HCT116 (cell line): ENCODE data around the gene NSD2. TPM values are rescaled to one million over a fixed set of nuclear protein-coding genes. Genes with fewer than 3 reads are reported as not detected.

ENCODE experiments used
- ATAC-seq: fragments of 200-7000 bp; cut with Tn5 transposase; 2 replicates; pipeline ENCODE4 v1.9.1; 2020; ENCODE audit warnings: mild to moderate bottlenecking, moderate library complexity
- BruUV-seq: library from RNA; stranded (reverse); fragments of 400-500 nt; replicated peaks from 2 replicates; lab custom pipeline; 2021; lab: Mats Ljungman, UMichigan
- CTCF ChIA-PET: fragments of 300-600 bp; sonication (Branson Sonifier 250); formaldehyde crosslinking; loops from one replicate; lab custom pipeline; 2021; ENCODE audit warnings: antibody characterized with exemption; lab: Charles Lee
- POLR2A ChIA-PET: fragments of 300-600, 350-600 bp; sonication (Branson Sonifier 250); formaldehyde crosslinking; loops from one replicate; lab custom pipeline; 2021; ENCODE audit warnings: antibody characterized with exemption; lab: Charles Lee
- RAD21 ChIA-PET, 2 experiments: fragments of 300-600 bp; sonication (Branson Sonifier 250); formaldehyde crosslinking; loops; one replicate each; lab custom pipeline; 2023; ENCODE audit warnings: low total read pairs in 2 of 2; ENCODE audit not compliant: uncharacterized antibody in 2 of 2, unreplicated experiment in 2 of 2, low non-redundant PET in 1 of 2; lab: Charles Lee
- DNase-seq: peaks from one replicate; pipeline ENCODE4 v3.0.0-alpha.2; 2010; ENCODE audit warnings: low read depth, low spot score
- H2AFZ ChIP-seq: fragments of 200-600 bp; shearing (Covaris generic), sonication (generic); 2 replicates; pipeline ENCODE4 v1.6.1; 2017; ENCODE audit warnings: low read depth, mixed run types, mixed read lengths, antibody characterized with exemption, low read length; ENCODE audit not compliant: poor library complexity, severe bottlenecking
- H3K27ac ChIP-seq: 2 replicates; pipeline ENCODE4 v1.5.1; 2012; ENCODE audit warnings: low read depth, low read length
- H3K27me3 ChIP-seq: fragments of 200-600 bp; sonication (generic); 2 replicates; pipeline ENCODE4 v1.6.1; 2016; ENCODE audit warnings: mixed run types, low read length, mixed read lengths; ENCODE audit not compliant: insufficient read depth
- H3K36me3 ChIP-seq, 2 experiments: fragments of 200-500 bp in 1 of 2; fragments of 200-600 bp in 1 of 2; sonication (Bioruptor generic) in 1 of 2; sonication (generic) in 1 of 2; 2 replicates each; pipeline versions ENCODE4 v1.5.1 to v1.6.1; 2014 to 2016; ENCODE audit warnings: low read length in 2 of 2, inconsistent platforms in 1 of 2, mixed read lengths in 1 of 2, mixed run types in 1 of 2; ENCODE audit not compliant: insufficient read depth in 2 of 2, control insufficient read depth in 1 of 2
- H3K4me1 ChIP-seq, 2 experiments: fragments of 200-600 bp in 1 of 2; sonication (generic) in 1 of 2; 2 replicates each; pipeline versions ENCODE4 v1.5.1 to v1.6.1; 2012 to 2017; ENCODE audit warnings: low read length in 2 of 2, inconsistent platforms in 1 of 2, mild to moderate bottlenecking in 1 of 2, mixed read lengths in 1 of 2, mixed run types in 1 of 2, moderate library complexity in 1 of 2; ENCODE audit not compliant: insufficient read depth in 2 of 2, control insufficient read depth in 1 of 2
- H3K4me2 ChIP-seq: fragments of 200-600 bp; sonication (generic); 2 replicates; pipeline ENCODE4 v1.6.1; 2017; ENCODE audit warnings: mixed run types, low read length, mixed read lengths
- H3K4me3 ChIP-seq, 2 experiments: fragments of 200-600 bp in 1 of 2; sonication (generic) in 1 of 2; replicated peaks in 1 of 2; 2 replicates each; pipeline ENCODE4 v1.5.1; 2011 to 2016; ENCODE audit warnings: low read length in 2 of 2, control low read depth in 1 of 2, low read depth in 1 of 2, mild to moderate bottlenecking in 1 of 2, mixed read lengths in 1 of 2, mixed run types in 1 of 2
- H3K79me2 ChIP-seq: fragments of 200-600 bp; sonication (generic); 2 replicates; pipeline ENCODE4 v1.6.1; 2017; ENCODE audit warnings: mild to moderate bottlenecking, mixed run types, low read length, moderate library complexity, mixed read lengths; ENCODE audit not compliant: insufficient read depth
- H3K9ac ChIP-seq: fragments of 200-600 bp; sonication (generic); 2 replicates; pipeline ENCODE4 v1.6.1; 2016; ENCODE audit warnings: low read length, mixed read lengths
- H3K9me2 ChIP-seq: fragments of 200-600 bp; sonication (generic), shearing (Covaris generic); 2 replicates; pipeline ENCODE4 v1.6.1; 2017; ENCODE audit warnings: mixed run types, mild to moderate bottlenecking, moderate library complexity; ENCODE audit not compliant: insufficient read depth
- H3K9me3 ChIP-seq, 2 experiments: fragments of 200-500 bp in 1 of 2; fragments of 200-600 bp in 1 of 2; sonication (Bioruptor generic) in 1 of 2; sonication (generic) in 1 of 2; 2 replicates each; pipeline ENCODE4 v1.6.1; 2014 to 2017; ENCODE audit warnings: low read length in 2 of 2, mixed read lengths in 2 of 2, inconsistent platforms in 1 of 2, low read depth in 1 of 2, mild to moderate bottlenecking in 1 of 2, mixed run types in 1 of 2, moderate library complexity in 1 of 2; ENCODE audit not compliant: control insufficient read depth in 1 of 2, insufficient read depth in 1 of 2
- H4K20me1 ChIP-seq: fragments of 200-600 bp; sonication (generic), shearing (Covaris generic); 2 replicates; pipeline ENCODE4 v1.6.1; 2017; ENCODE audit warnings: mixed run types, mild to moderate bottlenecking, moderate library complexity; ENCODE audit not compliant: insufficient read depth
- ATF3 ChIP-seq: IDR thresholded peaks from 2 replicates; pipeline ENCODE4 v1.6.1; 2012
- CTCF ChIP-seq, 3 experiments: fragments of 200-600 bp in 1 of 3; sonication (generic) in 1 of 3; IDR thresholded peaks in 2 of 3; conservative IDR thresholded peaks in 1 of 3; 2 replicates each; pipeline ENCODE4 v1.5.1; 2012 to 2017; ENCODE audit warnings: low read depth in 2 of 3, low read length in 2 of 3, antibody characterized with exemption in 1 of 3, borderline replicate concordance in 1 of 3, control low read depth in 1 of 3, mild to moderate bottlenecking in 1 of 3, mixed read lengths in 1 of 3, mixed run types in 1 of 3, moderate library complexity in 1 of 3; ENCODE audit not compliant: insufficient read depth in 1 of 3
- EGR1 ChIP-seq: IDR thresholded peaks from 2 replicates; pipeline ENCODE4 v1.6.1; 2012; ENCODE audit warnings: low read depth
- EZH2phosphoT487 ChIP-seq: fragments of 200-600 bp; IDR thresholded peaks from 2 replicates; pipeline ENCODE4 v1.6.1; 2018; ENCODE audit warnings: antibody characterized with exemption, borderline replicate concordance
- FOSL1 ChIP-seq: IDR thresholded peaks from 2 replicates; pipeline ENCODE4 v1.6.1; 2012; ENCODE audit warnings: low read depth
- JUND ChIP-seq: IDR thresholded peaks from 2 replicates; pipeline ENCODE4 v1.6.1; 2012
- POLR2AphosphoS5 ChIP-seq: IDR thresholded peaks from 2 replicates; pipeline ENCODE4 v1.6.1; 2011; ENCODE audit warnings: mild to moderate bottlenecking, low read depth, low read length, moderate library complexity
- SIN3A ChIP-seq: IDR thresholded peaks from 2 replicates; pipeline ENCODE4 v1.6.1; 2012; ENCODE audit warnings: low read depth
- SP1 ChIP-seq: IDR thresholded peaks from 2 replicates; pipeline ENCODE4 v1.6.1; 2012; ENCODE audit warnings: low read depth
- TCF7L2 ChIP-seq: IDR thresholded peaks from 2 replicates; pipeline ENCODE4 v1.7.0; 2011; ENCODE audit warnings: borderline replicate concordance, inconsistent platforms; ENCODE audit not compliant: insufficient read depth, insufficient read length; ENCODE audit errors: extremely low read depth
- YY1 ChIP-seq: IDR thresholded peaks from 2 replicates; pipeline ENCODE4 v1.6.1; 2011; ENCODE audit warnings: low read length, low read depth, moderate library complexity, mild to moderate bottlenecking; ENCODE audit not compliant: insufficient replicate concordance; ENCODE audit errors: extremely low read depth
- ZBTB33 ChIP-seq: IDR thresholded peaks from 2 replicates; pipeline ENCODE4 v1.6.1; 2011; ENCODE audit warnings: mild to moderate bottlenecking, low read length, moderate library complexity; ENCODE audit not compliant: insufficient replicate concordance; ENCODE audit errors: extremely low read depth
- ZFX ChIP-seq: fragments of 450-650 bp; IDR thresholded peaks from 2 replicates; pipeline ENCODE4 v1.6.1; 2017
- ZNF274 ChIP-seq: fragments of 200-500 bp; sonication (Bioruptor generic); IDR thresholded peaks from 2 replicates; pipeline ENCODE4 v1.6.1; 2014; ENCODE audit warnings: mild to moderate bottlenecking, low read depth, low read length, inconsistent platforms
- intact Hi-C: fragments of 100-400 bp; cut with micrococcal nuclease; formaldehyde crosslinking; loops from 2 replicates; pipeline ENCODE4 v1.10.0; 2022
- total RNA-seq: library from RNA; stranded (reverse); gene quantifications from one replicate; pipeline ENCODE4 v1.2.1, GENCODE V29; 2021; ENCODE audit not compliant: unreplicated experiment
- TF ChIP-seq, protein P1 (sequence below): IDR thresholded peaks from 2 replicates; pipeline ENCODE4 v1.6.1; 2012

NSD2 gene
- total RNA-seq, 1 experiment from 2014 or later: 145 TPM

DNA sequence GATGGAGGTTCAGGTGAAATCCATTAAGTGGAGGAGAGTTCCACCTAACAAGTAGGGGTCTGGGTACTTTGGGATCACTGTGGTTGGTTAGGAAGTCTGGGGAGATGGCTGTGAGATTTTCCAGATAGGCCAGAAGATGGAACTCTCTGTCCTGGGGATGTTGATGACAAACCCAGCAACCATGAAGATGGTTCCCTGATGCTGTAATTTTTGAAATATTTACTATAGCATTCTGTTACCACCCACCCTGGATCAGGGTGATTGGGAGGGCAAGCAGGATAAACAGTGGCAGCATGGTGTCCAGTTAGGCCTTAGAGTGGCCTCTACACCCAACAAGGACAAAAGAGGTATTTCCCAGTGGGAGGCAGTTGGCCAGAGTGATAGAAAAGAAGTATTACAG, 153.5 kb downstream of the NSD2 start:
- no peaks in the 10 kb centered on the region for H3K36me3 ChIP-seq
- no peaks in the 10 kb centered on the region for H4K20me1 ChIP-seq
- DNase-seq: no peak
- H3K79me2 ChIP-seq: no peaks in the 10 kb centered on the region
- no peaks in the 10 kb centered on the region for H3K9me2 ChIP-seq
- intact Hi-C loops: no loop called here
- no peaks in the 10 kb centered on the region for H3K4me1 ChIP-seq
- ChIA-PET CTCF (no interaction called here), POLR2A (no interaction called here), RAD21 (no interaction called here)
- BruUV-seq: no TSS peak
- no peak overlapping the region for H3K9ac ChIP-seq
- TF ChIP-seq ZNF274 (no peak), POLR2AphosphoS5 (no peak), JUND (no peak), FOSL1 (no peak), EGR1 (no peak), ATF3 (no peak), EZH2phosphoT487 (no peak), YY1 (no peak), ZFX (no peak)
- TF ChIP-seq, protein P1, sequence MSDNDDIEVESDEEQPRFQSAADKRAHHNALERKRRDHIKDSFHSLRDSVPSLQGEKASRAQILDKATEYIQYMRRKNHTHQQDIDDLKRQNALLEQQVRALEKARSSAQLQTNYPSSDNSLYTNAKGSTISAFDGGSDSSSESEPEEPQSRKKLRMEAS: no peak
- H3K4me2 ChIP-seq: no peak overlapping the region
- H3K27ac ChIP-seq: no peak overlapping the region
- H3K9me3 ChIP-seq: no peaks in the 10 kb centered on the region; a peak in 1 of 4 replicates
- no peak for ATAC-seq
- no peaks in the 10 kb centered on the region for H3K27me3 ChIP-seq
- H2AFZ ChIP-seq: no peak overlapping the region
- no peak overlapping the region for H3K4me3 ChIP-seq

DNA sequence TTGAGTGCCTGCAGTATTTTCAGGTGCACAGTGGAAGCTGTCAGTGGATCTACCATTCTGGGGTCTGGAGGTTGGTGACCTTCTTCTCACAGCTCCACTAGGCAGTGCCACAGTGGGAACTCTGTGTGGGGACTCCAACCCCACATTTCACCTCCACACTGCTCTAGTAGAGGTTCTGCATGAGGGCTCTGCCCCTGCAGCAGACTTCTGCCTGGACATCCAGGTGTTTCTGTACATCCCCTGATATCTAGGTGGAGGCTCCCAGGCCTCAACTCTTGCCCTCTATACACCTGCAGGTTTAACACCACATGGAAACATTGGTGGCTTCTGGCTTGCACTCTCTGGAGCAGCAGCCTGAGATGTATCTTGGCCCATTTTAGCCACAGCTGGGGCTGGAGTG, 154.6 kb downstream of the NSD2 start:
- CTCF ChIA-PET: no interaction called here
- Histone ChIP-seq H3K9me2 (no peaks in the 10 kb centered on the region), H4K20me1 (no peaks in the 10 kb centered on the region), H3K9ac (no peak overlapping the region), H3K4me1 (no peaks in the 10 kb centered on the region), H2AFZ (no peak overlapping the region), H3K4me3 (no peak overlapping the region), H3K4me2 (no peak overlapping the region), H3K79me2 (no peaks in the 10 kb centered on the region), H3K36me3 (no peaks in the 10 kb centered on the region), H3K27ac (no peak overlapping the region), H3K27me3 (no peaks in the 10 kb centered on the region), H3K9me3 (no peaks in the 10 kb centered on the region; a peak in 1 of 4 replicates)
- ATAC-seq (no peak), DNase-seq (no peak)
- intact Hi-C loops: no loop called here
- no TSS peak for BruUV-seq
- RAD21 ChIA-PET: no interaction called here
- POLR2A ChIA-PET: no interaction called here
- TF ChIP-seq SP1 (no peak), ZNF274 (no peak), SIN3A (no peak), POLR2AphosphoS5 (no peak), TCF7L2 (no peak), CTCF (IDR thresholded peaks at IDR 0.05 in 2 of 3, conservative IDR thresholded peaks at IDR 0.05 in 1 of 3; ENCODE audit: borderline replicate concordance in 1 of 3, insufficient read depth in 1 of 3, low read depth in 2 of 3, low read length in 2 of 3) (no peak), ZBTB33 (no peak)
